Activated T-helper 1 cell treated with anti-CD3 and anti-CD28 coated beads, Interleukin-2, amount 50 U/mL, for 16 hours (primary cell): ENCODE measurements around the gene CACNB2.

Experiments
- DNase-seq, 2 donors: peaks; one replicate each; pipeline ENCODE4 v3.0.0-alpha.2; 2020; ENCODE audit warnings: low read depth in 1 of 2, low spot score in 1 of 2

The CACNB2 gene

GRCh38 chr10:18399158-18399557 lies 258.9 kb downstream of the CACNB2 start:
- DNase-seq, result no peak

GRCh38 chr10:18400201-18400905 lies 260.1 kb downstream of the CACNB2 start:
- no peak for DNase-seq

- DNase-seq, result no peak
These were observed 260.7 kb downstream of the CACNB2 start for GRCh38 chr10:18400906-18401245.

DNA sequence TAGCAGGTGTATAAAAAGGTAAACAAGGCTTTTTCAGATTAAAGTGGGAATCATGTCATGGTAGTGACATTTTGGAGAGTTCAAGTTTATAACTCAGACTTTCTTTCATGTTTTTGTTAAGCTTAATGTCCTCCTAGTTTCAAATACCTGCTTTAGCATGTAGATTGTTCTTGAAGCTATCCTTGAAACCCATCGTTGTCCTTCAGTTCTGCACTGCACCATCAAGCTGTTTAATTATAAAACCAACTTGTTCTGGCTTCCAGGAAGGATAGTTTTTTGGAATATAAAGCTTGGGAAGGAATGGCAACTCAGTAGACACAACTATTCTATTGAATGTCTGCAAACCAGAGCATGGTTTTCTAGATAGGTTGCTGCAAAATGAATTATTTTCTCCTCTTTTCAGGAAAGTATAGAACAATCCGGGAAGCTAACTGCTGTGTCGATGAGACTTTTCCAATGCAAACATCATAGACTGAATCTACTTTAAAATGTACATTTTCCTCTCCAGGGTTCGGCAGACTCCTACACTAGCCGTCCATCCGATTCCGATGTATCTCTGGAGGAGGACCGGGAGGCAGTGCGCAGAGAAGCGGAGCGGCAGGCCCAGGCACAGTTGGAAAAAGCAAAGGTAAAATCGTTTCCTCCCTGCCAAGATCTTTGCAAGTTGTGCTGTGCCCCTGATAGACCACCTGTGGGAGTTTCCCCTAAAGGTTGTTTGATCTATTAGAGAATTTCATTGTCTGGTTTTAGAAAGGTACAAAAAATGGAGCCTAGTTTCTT lies 261.4 kb downstream of the CACNB2 start:
- DNase-seq, result no peak

- no peak for DNase-seq
These were observed 262.6 kb downstream of the CACNB2 start for GRCh38 chr10:18402853-18403252.

DNA sequence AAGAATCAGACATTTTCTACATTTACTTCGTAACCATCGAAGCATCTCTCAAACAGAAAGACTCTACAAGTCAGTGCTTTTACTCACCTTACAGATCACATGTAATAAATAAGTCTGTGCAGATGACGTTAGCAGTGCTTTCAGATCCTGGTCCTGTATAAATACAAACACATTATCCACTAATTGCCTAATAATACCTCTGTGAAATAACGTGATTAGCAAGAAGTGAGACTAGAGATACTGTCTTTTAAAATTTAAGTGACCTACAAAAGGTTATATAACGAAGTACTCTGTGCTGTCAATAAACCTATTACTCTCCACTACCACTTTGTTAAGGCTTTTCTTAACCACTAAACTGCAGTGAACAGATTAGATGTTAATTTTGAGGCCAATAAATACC lies 264.3 kb downstream of the CACNB2 start:
- DNase-seq, result no peak

DNA sequence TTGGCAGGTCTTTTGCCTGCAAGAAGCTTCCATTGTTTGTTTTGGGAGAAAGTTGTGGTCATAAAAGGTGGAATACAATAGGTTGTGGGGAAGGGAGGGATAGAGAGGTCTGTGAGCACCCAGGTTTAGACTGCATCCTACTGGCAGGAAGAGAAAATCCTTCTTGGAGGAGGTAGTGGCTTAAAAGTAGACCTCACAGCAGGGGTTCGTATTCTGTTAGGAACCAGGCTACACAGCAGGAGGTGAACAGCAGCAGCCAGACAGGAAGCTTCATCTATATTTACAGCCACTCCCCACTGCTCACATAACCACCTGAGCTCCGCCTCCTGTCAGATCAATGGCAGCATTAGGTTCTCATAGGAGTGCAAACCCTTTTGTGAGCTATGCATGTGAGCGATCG lies 265.9 kb downstream of the CACNB2 start:
- no peak for DNase-seq

DNA sequence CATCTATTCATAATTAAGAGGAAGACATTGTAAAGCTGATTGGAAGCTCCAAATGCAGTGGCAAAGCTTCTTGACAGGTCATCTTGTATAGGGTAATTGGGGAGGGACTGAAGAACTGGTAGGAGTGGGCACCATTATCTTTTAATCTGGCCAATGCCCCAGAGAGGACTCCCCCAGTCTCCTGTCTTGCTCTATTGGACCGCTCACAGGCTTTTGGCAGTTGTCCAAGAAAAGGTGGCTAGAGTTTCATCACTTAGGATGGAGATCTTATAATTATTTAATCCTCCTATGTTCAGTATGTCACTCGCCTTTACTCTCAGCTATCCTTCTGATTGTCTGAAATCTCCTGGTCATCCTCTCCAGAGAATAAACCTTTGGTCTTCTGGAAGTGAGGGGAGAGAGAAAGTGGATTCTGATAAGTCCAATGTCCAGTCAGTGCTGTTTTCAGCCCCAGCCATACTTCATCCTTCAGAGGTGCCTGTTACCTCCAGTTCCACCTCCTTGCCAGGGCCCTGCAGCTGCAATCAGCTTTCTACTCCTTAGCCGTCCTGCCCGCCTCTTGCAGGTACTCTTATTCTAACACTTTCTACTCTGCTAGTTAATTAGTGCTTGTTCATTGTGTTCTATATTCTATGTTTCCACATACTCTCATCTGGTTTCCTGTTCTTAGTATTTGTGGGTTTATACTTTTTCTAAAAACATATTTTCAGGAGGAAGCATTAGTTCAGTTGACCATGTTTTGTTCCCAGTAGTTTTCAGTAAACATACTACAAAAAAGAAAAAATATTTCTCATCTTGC lies 269.6 kb downstream of the CACNB2 start:
- no peak for DNase-seq

- DNase-seq, result no peak
These were observed 273.8 kb downstream of the CACNB2 start for GRCh38 chr10:18414061-18414460.

DNA sequence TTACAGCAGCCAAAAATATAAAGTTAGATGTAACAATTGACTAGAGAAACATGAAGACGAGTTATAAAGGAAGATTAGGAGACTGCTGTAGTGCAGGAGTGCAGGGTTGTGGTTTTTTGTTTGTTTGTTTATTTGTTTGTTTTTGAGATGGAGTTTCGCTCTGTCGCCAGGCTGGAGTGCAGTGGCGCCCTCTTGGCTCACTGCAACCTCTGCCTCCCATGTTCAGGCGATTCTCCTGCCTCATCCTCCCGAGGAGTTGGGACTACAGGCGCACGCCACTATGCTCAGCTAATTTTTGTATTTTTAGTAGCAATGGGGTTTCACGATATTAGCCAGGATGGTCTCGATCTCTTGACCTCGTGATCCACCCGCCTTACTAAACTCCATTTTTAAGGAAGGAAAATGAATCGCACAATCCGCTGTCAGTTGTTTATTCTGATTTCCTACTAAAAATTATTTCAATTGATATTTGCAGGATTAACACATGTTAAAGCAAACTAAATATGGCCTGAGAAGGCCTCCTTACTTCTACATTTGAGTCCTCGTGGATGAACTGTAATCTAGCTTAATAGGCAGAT lies 277.8 kb downstream of the CACNB2 start:
- DNase-seq, result no peak

- no peak for DNase-seq
These were observed 278.5 kb downstream of the CACNB2 start for GRCh38 chr10:18418541-18419215.

DNA sequence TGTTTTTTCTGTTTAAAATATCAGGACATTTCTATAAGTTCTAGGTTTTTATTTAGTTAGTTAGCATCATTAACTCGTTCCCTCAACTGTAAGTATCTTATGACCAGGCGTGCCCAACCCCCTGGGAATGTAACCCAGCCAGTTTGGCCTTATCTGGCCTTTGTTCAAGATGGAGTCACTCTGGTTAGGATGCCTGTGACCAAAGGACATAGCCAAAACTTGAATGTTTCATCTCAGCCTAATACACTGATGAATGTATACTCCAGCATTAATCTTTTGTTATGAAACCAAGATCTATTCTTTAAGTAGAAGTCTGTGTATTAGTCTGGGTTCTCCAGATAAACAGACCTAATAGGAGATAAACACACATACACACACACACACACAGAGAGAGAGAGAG lies 279.7 kb downstream of the CACNB2 start:
- no peak for DNase-seq

DNA sequence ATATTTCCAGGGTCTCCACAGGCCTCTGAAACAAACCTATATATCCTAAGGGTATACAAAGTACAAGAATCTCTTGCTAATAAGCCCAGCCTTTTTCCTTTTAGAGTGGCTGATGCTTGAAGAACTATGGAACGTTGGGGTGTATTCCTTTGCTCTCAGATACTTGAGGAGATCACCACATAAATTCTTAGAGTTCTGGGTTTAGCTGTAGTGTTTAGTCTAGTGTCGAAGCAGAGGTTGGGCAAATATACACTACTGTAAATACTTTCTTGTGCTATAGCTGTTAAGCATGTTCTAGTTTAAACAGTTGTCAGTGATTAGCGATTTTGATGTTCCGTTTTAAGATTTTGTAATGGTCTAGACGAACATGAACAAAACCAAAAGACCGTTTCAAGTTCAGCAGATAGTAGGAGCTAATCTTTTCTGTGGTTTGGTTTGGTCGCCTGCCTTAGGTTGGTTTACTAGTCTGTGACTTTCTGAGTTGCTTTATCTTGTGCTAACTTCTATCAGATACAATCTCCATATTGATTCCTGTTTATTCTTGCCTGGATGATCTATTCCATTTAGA lies 281.6 kb downstream of the CACNB2 start:
- DNase-seq, result no peak

- no peak for DNase-seq
These were observed 282.9 kb downstream of the CACNB2 start for GRCh38 chr10:18423058-18423637.

GRCh38 chr10:18424200-18424599 lies 284.0 kb downstream of the CACNB2 start:
- DNase-seq, result no peak

DNA sequence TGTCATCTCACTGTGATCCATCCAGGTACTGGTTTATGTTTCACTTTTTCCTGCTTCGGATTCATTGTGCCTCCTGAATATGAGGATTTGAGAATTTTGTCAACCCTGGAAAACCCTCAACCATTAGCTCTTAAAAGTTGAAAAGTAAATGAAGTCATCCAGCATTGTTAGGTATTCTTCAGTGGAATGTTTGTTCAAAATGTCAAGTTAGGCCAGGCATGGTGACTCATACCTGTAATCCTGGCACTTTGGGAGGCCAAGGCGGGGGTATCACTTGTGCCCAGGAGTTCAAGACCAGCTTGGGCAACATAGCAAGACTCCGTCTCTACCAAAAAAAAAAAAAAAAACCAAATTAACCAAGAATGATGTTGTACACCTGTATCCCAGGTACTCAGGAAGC lies 289.1 kb downstream of the CACNB2 start:
- no peak for DNase-seq

DNA sequence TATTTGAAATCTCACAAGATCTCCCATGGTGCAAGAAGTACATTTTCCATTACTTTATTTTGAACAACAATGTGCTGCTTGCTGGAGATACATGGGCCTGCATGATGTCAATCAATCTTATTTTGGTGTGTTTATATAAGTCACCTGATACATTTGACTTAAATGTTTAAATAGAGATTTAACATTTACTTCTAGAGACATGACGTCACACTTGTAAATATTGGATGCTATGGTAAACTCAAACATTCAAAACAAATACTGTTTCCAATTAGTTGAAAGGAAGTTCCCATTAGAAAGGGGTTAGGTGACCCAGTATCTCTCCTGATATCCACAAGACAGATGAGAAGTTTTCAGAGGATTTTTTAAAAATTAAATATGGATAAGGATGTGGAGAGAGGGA lies 296.7 kb downstream of the CACNB2 start:
- no peak for DNase-seq

DNA sequence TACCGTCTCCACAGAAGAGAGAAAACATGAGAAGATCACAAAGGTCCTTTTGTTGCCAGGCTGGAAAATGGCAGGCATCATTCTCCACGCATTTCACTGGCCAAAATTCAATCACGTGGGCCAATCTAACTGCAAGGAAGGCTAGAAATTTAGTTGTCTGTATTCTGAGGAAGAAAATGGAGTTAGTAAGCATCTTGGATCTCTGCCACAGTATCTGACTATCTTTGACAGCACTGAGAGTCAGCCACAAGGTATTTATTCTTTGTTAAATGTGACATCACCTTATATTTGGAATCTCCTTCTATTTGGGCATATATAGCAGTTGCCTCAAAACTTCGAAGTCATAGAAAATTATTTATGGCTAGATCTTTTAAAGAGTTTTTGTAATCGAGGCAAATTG lies 297.3 kb downstream of the CACNB2 start:
- no peak for DNase-seq

DNA sequence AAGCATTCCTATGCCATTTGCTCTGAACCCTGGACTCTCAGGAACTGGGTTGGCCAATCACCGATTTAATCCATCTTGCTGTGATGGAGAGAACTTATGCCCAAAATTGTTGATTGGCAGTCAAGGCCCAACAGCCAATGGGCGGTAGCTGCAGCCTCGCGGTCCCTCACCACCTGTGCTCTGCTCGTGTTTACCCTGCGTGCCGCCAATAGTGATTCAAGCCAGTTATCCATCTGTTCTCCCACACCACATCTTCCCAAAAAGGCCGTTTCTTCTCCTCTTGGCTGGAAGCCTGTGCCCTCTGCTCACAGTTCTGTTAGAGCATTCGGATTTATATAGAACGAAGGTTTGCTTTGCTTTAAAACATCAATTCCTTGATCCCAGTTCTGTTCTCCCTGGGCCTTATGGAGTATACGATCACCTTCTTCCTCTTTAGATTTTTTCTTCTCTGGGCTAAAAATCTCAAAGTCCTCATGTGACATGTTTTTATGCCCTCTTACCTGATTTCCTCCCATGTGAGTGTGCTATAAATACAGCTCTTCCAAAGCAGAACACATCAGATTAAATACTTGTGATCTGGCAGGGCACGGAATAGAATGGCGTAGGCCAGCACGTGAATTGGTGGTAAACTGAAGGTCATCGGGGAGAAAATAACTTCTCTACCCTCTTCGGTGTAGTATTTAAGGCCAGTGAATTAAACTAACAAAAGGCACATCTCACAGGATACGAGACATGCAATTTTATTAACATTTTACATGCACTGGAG lies 298.3 kb downstream of the CACNB2 start:
- no peak for DNase-seq

DNA sequence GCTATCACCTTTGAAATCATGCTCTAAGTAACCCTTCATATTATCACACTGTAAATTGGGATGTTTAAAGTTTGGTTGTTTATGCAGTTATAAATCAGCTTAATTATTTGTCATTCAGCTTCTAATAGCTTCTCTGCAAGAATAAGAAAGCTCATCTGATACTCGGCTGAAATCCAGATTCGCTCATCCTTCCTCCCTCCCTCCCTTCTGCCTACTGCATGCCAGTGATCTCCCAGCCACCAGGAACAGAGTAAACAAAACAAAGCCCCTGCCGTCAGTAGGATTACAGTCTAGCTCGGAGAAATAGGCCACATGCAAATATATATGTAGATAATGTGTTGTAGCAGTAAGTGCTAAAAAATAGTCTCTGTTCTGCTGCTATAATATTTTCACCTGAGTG lies 299.4 kb downstream of the CACNB2 start:
- no peak for DNase-seq
